Measurements from ENCODE around the gene CELA3A. TPM values are rescaled to one million over a fixed set of nuclear protein-coding genes. Genes with fewer than 3 reads are reported as not detected.
A peak's percentile ranks its signal among the peaks of the same experiment; 100 is the strongest.
"Not testable (repeated sequence)": the region's sequence is repeated elsewhere in the genome, so short reads cannot be mapped to it uniquely, and the experiment has no call there.

The CELA3A gene
- total RNA-seq, 1 donor from 2014 or later = not detected

- peak; percentile 84 for ATAC-seq
Measured at GRCh38 chr1:22018583-22019559, 17.4 kb downstream of the CELA3A start.

DNA sequence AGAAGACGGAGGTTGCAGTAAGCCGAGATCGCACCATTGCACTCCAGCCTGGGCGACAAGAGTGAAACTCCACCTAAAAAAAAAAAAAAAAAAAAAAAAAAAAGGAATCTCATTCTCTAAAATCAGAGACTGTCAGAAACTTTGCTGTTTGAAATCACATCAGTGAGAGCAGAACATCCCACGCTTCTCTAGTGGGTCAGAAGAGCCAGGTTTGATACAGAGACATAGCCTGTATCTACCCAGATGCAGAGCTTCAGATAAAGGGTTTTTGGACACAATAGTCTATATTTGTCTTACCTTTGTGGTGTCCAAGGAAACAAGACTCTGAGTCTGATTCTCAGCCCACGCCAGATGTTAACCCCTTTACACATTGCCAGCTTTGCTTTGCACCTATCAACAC is 19.6 kb downstream of the CELA3A start:
- no peak for ATAC-seq

DNA sequence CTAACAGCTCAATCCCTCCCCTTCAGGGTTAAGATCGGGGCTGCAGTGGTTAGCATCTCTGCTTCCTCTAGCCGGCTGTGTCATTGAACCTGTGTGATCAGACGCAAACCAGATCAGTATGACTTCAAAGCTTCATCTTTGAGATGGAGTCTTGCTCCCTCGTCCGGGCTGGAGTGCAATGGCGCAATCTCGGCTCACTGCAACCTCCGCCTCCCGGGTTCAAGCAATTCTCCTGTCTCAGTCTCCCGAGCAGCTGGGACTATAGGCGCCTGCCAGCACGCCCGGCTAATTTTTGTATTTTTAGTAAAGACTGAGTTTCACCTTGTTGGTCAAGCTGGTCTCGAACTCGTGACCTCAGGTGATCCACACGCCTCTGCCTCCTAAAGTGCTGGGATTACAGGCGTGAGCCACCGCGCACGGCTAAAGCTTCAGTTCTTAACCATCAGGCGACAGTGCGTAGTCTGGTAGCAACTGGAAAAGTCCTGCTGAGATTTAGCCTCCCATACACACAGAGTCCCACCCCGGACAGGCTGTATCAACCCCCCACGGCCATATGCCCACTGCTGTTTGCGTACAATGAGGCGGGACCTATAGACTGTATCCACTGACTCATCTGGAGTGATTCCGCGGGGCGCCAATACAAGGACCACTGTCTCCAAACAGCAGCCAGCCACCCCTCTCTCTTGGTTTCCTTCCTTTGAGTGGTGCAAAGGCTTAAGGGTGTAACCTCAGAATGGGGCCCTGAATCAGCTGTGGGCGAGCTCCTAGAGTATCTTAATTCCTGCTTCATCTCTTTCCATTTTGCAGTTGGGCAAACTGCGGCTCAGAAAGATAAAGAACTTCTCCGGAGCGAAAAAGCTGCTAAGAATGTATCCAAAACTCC is 23.3 kb downstream of the CELA3A start:
- ATAC-seq = peak; percentile 64

- ATAC-seq = peak; percentile 90
Measured at GRCh38 chr1:22025368-22026155, 24.1 kb downstream of the CELA3A start.

DNA sequence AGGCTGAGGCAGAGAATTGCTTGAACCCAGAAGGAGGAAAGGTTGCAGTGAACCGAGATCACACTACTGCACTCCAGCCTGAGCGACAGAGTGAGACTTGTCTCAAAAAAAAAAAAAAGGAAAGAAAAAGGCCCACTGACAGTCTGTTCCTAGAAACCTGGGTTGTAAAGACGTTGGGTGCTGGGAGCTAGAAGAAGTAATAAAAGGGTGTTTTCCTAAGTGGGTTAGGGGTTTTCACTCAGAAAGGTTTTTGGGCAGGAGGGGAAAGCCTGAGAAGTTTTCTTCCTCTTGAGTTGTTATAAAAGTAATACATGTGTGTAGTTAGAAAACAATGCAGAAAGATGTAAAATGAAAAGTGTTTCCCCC is 25.4 kb downstream of the CELA3A start:
- no peak for ATAC-seq

- ATAC-seq = no peak
Measured at GRCh38 chr1:22030057-22030456, 28.6 kb downstream of the CELA3A start.

DNA sequence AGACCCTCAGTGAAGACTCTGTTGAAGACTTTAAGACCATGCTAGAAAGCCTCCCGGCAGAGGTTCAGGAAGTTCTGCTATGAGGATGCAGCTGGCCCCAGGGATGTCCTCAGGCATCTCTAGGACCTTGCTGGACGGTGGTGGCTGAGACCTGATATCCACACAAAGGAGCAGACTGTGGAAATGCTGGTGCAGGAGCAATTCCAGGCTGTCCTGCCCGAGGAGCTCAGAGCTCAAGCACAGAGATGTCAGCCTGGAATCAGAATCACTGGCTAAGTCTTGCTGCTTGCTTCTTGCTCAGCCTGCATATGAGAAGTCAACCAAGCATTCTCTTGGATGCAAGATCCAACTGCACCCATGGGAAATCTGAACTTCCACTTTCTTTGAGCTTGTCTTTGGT is 29.0 kb downstream of the CELA3A start:
- ATAC-seq = no peak

- peak; percentile 47 for ATAC-seq
Measured at GRCh38 chr1:22031214-22031962, 29.9 kb downstream of the CELA3A start.

DNA sequence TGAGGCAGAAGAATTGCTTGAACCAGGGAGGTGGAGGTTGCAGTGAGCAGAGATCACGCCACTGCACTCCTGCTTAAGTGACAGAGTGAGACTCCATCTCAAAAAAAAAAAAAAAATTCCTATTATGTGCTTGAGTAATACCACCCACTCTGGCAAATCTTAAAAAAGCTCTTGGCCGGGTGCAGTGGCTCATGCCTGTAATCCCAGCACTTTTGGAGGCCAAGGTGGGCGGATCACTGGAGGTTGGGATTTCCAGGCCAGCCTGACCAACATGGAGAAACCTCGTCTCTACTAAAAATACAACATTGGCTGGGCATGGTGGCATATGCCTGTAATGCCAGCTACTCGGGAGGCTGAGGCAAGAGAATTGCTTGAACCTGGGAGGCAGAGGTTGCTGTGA is 33.4 kb downstream of the CELA3A start:
- ATAC-seq = not testable (repeated sequence)

GRCh38 chr1:22037520-22037919 is 36.1 kb downstream of the CELA3A start:
- no peak for ATAC-seq

GRCh38 chr1:22038036-22038435 is 36.6 kb downstream of the CELA3A start:
- no peak for ATAC-seq

DNA sequence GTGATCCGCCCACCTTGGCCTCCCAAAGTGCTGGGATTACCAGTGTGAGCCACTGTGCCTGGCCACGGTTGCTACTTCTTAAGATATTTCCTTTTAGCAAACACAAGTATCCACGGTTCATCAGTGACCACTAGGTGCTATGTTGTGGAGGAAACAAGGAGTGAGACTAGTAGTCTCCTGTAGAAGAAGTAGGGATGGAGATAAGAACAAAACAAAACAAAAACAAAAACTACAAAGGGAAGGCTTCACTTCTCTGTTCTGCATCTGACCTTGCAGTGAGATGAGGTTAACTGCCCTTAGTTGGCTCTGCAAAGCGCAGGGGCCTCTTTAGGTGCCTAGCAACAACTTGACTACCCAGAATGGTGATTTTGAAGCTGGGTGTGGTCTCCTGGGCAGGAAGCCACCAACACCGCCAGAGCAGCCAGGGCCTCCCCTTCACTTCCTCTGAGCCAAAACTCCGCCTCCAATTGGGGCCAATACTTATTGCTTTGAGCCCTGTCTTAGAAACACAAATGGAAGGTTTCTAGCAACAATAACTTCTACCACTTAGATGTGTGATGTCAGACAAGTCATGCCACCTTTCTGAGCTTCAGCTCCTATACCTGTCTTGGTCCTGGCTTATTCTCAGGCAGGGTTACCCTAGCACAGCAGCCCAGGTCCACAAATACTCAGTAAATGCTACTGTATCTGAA is 38.3 kb downstream of the CELA3A start:
- ATAC-seq = peak; percentile 84

DNA sequence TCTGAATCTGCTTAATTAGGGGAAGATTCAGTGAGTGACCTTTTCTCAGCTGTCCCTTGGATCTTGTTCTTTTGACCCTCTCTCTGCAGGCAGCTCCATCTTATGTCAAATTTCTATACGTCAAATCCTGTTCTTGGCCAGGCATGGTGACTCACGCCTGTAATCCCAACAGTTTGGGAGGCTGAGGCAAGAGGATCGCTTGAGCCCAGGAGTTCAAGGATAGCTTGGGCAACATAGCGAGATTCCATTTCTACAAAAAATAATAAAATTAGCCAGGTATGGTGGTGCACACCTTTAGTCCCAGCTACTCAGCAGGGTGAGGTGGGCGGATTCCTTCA is 38.8 kb downstream of the CELA3A start:
- ATAC-seq = no peak

DNA sequence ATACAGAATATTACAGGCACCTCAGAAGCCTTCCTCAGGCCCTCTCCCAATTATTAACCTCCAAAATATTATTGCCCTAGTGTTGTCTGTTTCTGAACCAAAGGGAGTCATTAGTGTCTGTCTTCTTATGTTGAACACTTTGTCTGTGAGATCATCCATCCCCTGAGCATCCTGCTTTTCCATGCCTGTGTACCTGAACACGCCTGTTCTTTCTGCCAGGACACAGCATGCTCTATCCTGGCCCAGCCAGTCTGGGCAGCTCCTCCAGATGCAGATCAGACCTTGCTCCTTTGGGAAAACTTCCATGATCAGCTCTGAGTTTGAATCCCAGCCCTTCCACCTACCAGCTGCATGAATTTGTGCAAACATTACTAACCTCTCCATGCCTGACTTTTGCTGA is 40.0 kb downstream of the CELA3A start:
- ATAC-seq = peak; percentile 56

DNA sequence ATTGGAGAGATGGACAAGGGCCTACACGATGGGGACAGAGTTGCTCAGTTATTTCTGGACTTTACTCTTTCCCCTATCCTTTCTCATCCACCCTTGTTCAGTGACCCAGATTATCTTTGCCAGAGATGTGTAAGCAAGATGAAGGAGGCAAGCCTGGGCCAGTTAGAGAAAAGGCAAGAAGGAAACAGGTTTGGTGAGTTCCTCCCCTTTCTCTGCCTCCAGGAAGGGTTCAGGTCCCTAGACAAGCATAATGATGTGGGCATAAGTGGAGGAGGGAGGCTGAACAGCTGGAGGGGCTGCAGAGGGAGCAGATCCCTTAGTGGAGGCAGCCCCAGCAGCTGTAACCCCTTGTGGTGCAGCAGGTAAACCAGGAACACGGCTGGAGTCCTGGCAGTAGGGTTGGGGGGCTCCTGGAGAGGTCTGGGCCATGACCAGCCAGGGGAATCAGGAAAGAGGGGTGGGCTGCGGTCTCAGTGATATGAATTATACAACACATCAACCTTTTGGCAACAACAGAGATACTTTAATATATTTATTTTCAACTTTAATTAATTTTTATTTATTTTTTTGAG is 41.8 kb downstream of the CELA3A start:
- ATAC-seq = peak; percentile 75

GRCh38 chr1:22044690-22045420 is 43.4 kb downstream of the CELA3A start:
- ATAC-seq = no peak

DNA sequence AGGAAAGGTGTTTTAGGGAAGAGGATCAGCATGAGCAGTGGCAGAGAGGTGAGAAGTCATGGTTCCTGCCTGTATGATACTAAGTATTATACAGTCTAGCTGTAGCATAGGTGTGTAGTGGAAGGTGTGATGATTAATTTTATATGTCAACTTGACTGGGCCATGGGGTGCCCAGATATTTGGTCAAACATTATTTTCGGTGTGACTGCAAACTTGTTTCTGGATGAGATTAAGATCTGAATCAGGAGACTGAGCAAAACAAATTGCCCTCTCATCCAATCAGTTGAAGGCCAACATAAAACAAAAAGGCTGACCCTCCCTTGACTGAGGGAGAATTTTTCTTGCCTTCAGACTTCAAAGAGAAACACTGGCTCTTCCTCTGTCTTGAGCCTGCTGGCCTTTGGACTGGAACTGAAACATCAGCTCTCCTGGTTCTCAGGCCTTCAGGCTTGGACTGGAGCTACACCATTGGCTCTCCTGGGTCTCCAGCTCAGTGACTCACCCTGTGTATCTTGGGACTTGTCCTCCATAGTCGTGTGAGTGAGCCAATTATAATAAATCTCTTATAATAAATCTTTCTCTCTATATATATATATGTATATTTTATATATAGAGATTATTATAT is 44.3 kb downstream of the CELA3A start:
- no peak for ATAC-seq

GRCh38 chr1:22048351-22049192 is 47.1 kb downstream of the CELA3A start:
- peak; percentile 36 for ATAC-seq

DNA sequence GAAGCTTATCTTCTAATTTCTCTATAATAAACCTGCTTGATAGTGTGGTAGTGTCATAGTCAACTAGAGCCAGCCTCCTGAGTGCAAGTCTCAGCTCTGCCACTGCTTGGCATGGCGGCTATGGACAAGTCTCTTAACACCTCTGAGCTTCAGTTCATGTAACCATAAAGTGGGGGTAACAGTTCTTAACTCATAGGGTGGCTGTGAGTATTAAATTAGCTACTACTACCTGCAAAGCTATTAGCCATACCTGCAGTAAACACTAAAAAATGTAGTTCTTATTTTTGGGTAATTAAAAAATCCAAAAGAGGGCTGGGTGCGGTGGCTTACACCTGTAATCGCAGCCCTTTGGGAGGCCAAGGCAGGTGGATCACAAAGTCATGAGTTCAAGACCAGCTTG is 48.9 kb downstream of the CELA3A start:
- no peak for ATAC-seq
